Measurements from ENCODE around the gene TNS3. TPM values are rescaled to one million over a fixed set of nuclear protein-coding genes. Genes with fewer than 3 reads are reported as not detected.

TNS3 gene
- total RNA-seq, 3 donors from 2014 or later = 69.1 to 98.9 (median 69.9) TPM

DNA sequence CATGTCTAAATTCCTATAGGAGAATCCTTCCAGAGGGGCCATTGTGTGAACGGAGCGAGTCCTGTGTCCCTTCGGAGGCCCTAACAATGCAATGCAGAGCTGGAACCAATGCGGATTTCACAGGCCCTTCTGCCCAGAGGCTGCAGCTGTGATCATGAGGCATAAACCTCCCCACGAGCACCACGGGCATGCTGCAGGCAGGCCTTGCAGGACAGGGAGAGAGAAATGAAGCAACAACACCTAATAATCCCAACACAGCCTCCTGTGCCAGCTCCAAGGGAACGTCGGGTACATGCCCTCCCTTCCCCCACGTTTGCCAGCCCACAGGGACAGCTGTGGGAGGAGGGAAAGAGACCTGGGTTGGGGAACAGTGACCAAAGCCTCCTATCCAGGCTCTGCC is 74.4 kb downstream of the TNS3 start:
- intact Hi-C loops (cut with DNase I, micrococcal nuclease) = no loop called here
- TF ChIP-seq CTCF (IDR thresholded peaks at IDR 0.05) = no peak

GRCh38 chr7:47506382-47507339 is 75.2 kb downstream of the TNS3 start:
- ATAC-seq (no peak), DNase-seq (no peak)
- no peaks in the 10 kb centered on the region for H3K36me3 ChIP-seq (ENCODE audit: low read depth)
- intact Hi-C loops (cut with DNase I, micrococcal nuclease) = no loop called here
- TF ChIP-seq CTCF (IDR thresholded peaks at IDR 0.05) = no peak
- H3K9me3 ChIP-seq = no peaks in the 10 kb centered on the region
- no peak overlapping the region for H3K4me3 ChIP-seq
- H3K4me1 ChIP-seq (ENCODE audit: low read depth) = peaks cover 17% of the 10 kb centered on the region

More for the DNA sequence above, 74.4 kb downstream of the TNS3 start:
- Histone ChIP-seq H3K4me1 (ENCODE audit: low read depth) (peaks cover 8% of the 10 kb centered on the region), H3K4me3 (no peak overlapping the region), H3K9me3 (no peaks in the 10 kb centered on the region), H3K36me3 (ENCODE audit: low read depth) (no peaks in the 10 kb centered on the region)
- peak in 1 of 3 donors; percentile 15 for DNase-seq
- ATAC-seq = no peak

DNA sequence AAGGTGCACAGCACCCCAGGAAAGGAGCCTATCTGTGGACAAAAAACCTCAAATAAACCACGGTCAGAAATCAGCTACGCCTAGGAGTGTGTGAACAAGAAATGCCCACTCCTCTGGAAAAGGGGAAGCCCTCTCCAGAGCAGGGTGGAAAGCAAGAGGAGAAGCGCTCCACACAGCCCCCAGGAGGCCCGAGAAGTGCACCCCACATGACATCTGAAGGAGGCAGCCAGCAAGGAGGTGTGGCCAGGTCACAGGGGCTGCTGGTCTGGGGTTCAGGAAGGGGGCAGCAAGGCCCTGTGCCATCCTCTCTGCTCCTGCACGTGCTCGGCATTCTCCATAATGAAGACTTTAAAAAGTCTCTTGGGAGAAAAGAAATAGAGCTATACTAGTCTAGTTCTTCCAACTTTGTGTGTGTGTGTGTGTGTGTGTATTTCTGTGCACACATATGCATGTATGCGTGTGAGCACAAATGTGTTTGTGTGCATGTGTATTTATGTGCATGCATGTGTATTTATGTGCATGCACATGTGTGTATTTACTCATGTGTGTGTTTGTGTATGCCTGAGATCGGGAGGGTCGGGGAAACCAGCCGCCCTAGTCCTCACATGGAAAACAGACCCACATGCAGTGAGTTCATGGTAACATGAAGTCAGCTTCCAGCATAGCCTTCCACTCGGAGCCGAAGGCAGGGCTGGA is 76.5 kb downstream of the TNS3 start:
- intact Hi-C loops (cut with DNase I, micrococcal nuclease) = no loop called here
- H3K9me3 ChIP-seq = no peaks in the 10 kb centered on the region
- no peak for TF ChIP-seq CTCF (IDR thresholded peaks at IDR 0.05)
- H3K36me3 ChIP-seq (ENCODE audit: low read depth) = no peaks in the 10 kb centered on the region
- no peak for ATAC-seq
- peak in 1 of 3 donors; percentile 29 for DNase-seq
- H3K4me3 ChIP-seq = no peak overlapping the region
- peaks cover 28% of the 10 kb centered on the region for H3K4me1 ChIP-seq (ENCODE audit: low read depth)

- peak in 1 of 3 donors; percentile 16 for DNase-seq
- Histone ChIP-seq H3K4me3 (no peak overlapping the region), H3K9me3 (no peaks in the 10 kb centered on the region), H3K36me3 (ENCODE audit: low read depth) (no peaks in the 10 kb centered on the region), H3K4me1 (ENCODE audit: low read depth) (peaks cover 35% of the 10 kb centered on the region)
- intact Hi-C loops (cut with DNase I, micrococcal nuclease) = no loop called here
- no peak for TF ChIP-seq CTCF (IDR thresholded peaks at IDR 0.05)
- no peak for ATAC-seq
Observed at GRCh38 chr7:47504551-47505311, 77.2 kb downstream of the TNS3 start.

- ATAC-seq (no peak), DNase-seq (no peak)
- TF ChIP-seq CTCF (IDR thresholded peaks at IDR 0.05) = no peak
- Histone ChIP-seq H3K4me3 (no peak overlapping the region), H3K36me3 (ENCODE audit: low read depth) (no peaks in the 10 kb centered on the region), H3K4me1 (ENCODE audit: low read depth) (peaks cover 50% of the 10 kb centered on the region), H3K9me3 (no peaks in the 10 kb centered on the region)
- intact Hi-C loops (cut with DNase I, micrococcal nuclease) = no loop called here
Observed at GRCh38 chr7:47503281-47503680, 78.6 kb downstream of the TNS3 start.

Measured in mucosa of descending colon (tissue), 3 donors.